HCT116 (cell line): ENCODE measurements around the gene ERVH48-1. TPM values are rescaled to one million over a fixed set of nuclear protein-coding genes. Genes with fewer than 3 reads are reported as not detected.

Experiments used
- ATAC-seq: fragments of 200-7000 bp; cut with Tn5 transposase; 2 replicates; pipeline ENCODE4 v1.9.1; 2020; ENCODE audit warnings: mild to moderate bottlenecking, moderate library complexity
- BruUV-seq: library from RNA; stranded (reverse); fragments of 400-500 nt; replicated peaks from 2 replicates; lab custom pipeline; 2021; lab: Mats Ljungman, UMichigan
- CTCF ChIA-PET: fragments of 300-600 bp; sonication (Branson Sonifier 250); formaldehyde crosslinking; loops from one replicate; lab custom pipeline; 2021; ENCODE audit warnings: antibody characterized with exemption; lab: Charles Lee
- POLR2A ChIA-PET: fragments of 300-600, 350-600 bp; sonication (Branson Sonifier 250); formaldehyde crosslinking; loops from one replicate; lab custom pipeline; 2021; ENCODE audit warnings: antibody characterized with exemption; lab: Charles Lee
- RAD21 ChIA-PET, 2 experiments: fragments of 300-600 bp; sonication (Branson Sonifier 250); formaldehyde crosslinking; loops; one replicate each; lab custom pipeline; 2023; ENCODE audit warnings: low total read pairs in 2 of 2; ENCODE audit not compliant: uncharacterized antibody in 2 of 2, unreplicated experiment in 2 of 2, low non-redundant PET in 1 of 2; lab: Charles Lee
- DNase-seq: peaks from one replicate; pipeline ENCODE4 v3.0.0-alpha.2; 2010; ENCODE audit warnings: low read depth, low spot score
- H2AFZ ChIP-seq: fragments of 200-600 bp; shearing (Covaris generic), sonication (generic); 2 replicates; pipeline ENCODE4 v1.6.1; 2017; ENCODE audit warnings: low read depth, mixed run types, mixed read lengths, antibody characterized with exemption, low read length; ENCODE audit not compliant: poor library complexity, severe bottlenecking
- H3K27ac ChIP-seq: 2 replicates; pipeline ENCODE4 v1.5.1; 2012; ENCODE audit warnings: low read depth, low read length
- H3K27me3 ChIP-seq: fragments of 200-600 bp; sonication (generic); 2 replicates; pipeline ENCODE4 v1.6.1; 2016; ENCODE audit warnings: mixed run types, low read length, mixed read lengths; ENCODE audit not compliant: insufficient read depth
- H3K36me3 ChIP-seq, 2 experiments: fragments of 200-500 bp in 1 of 2; fragments of 200-600 bp in 1 of 2; sonication (Bioruptor generic) in 1 of 2; sonication (generic) in 1 of 2; 2 replicates each; pipeline versions ENCODE4 v1.5.1 to v1.6.1; 2014 to 2016; ENCODE audit warnings: low read length in 2 of 2, inconsistent platforms in 1 of 2, mixed read lengths in 1 of 2, mixed run types in 1 of 2; ENCODE audit not compliant: insufficient read depth in 2 of 2, control insufficient read depth in 1 of 2
- H3K4me1 ChIP-seq, 2 experiments: fragments of 200-600 bp in 1 of 2; sonication (generic) in 1 of 2; 2 replicates each; pipeline versions ENCODE4 v1.5.1 to v1.6.1; 2012 to 2017; ENCODE audit warnings: low read length in 2 of 2, inconsistent platforms in 1 of 2, mild to moderate bottlenecking in 1 of 2, mixed read lengths in 1 of 2, mixed run types in 1 of 2, moderate library complexity in 1 of 2; ENCODE audit not compliant: insufficient read depth in 2 of 2, control insufficient read depth in 1 of 2
- H3K4me2 ChIP-seq: fragments of 200-600 bp; sonication (generic); 2 replicates; pipeline ENCODE4 v1.6.1; 2017; ENCODE audit warnings: mixed run types, low read length, mixed read lengths
- H3K4me3 ChIP-seq, 2 experiments: fragments of 200-600 bp in 1 of 2; sonication (generic) in 1 of 2; replicated peaks in 1 of 2; 2 replicates each; pipeline ENCODE4 v1.5.1; 2011 to 2016; ENCODE audit warnings: low read length in 2 of 2, control low read depth in 1 of 2, low read depth in 1 of 2, mild to moderate bottlenecking in 1 of 2, mixed read lengths in 1 of 2, mixed run types in 1 of 2
- H3K79me2 ChIP-seq: fragments of 200-600 bp; sonication (generic); 2 replicates; pipeline ENCODE4 v1.6.1; 2017; ENCODE audit warnings: mild to moderate bottlenecking, mixed run types, low read length, moderate library complexity, mixed read lengths; ENCODE audit not compliant: insufficient read depth
- H3K9ac ChIP-seq: fragments of 200-600 bp; sonication (generic); 2 replicates; pipeline ENCODE4 v1.6.1; 2016; ENCODE audit warnings: low read length, mixed read lengths
- H3K9me2 ChIP-seq: fragments of 200-600 bp; sonication (generic), shearing (Covaris generic); 2 replicates; pipeline ENCODE4 v1.6.1; 2017; ENCODE audit warnings: mixed run types, mild to moderate bottlenecking, moderate library complexity; ENCODE audit not compliant: insufficient read depth
- H3K9me3 ChIP-seq, 2 experiments: fragments of 200-500 bp in 1 of 2; fragments of 200-600 bp in 1 of 2; sonication (Bioruptor generic) in 1 of 2; sonication (generic) in 1 of 2; 2 replicates each; pipeline ENCODE4 v1.6.1; 2014 to 2017; ENCODE audit warnings: low read length in 2 of 2, mixed read lengths in 2 of 2, inconsistent platforms in 1 of 2, low read depth in 1 of 2, mild to moderate bottlenecking in 1 of 2, mixed run types in 1 of 2, moderate library complexity in 1 of 2; ENCODE audit not compliant: control insufficient read depth in 1 of 2, insufficient read depth in 1 of 2
- H4K20me1 ChIP-seq: fragments of 200-600 bp; sonication (generic), shearing (Covaris generic); 2 replicates; pipeline ENCODE4 v1.6.1; 2017; ENCODE audit warnings: mixed run types, mild to moderate bottlenecking, moderate library complexity; ENCODE audit not compliant: insufficient read depth
- CBX3 ChIP-seq: IDR thresholded peaks from 2 replicates; pipeline ENCODE4 v1.6.1; 2012; ENCODE audit warnings: low read depth
- CEBPB ChIP-seq: IDR thresholded peaks from 2 replicates; pipeline ENCODE4 v1.6.1; 2012; ENCODE audit warnings: low read depth
- CTCF ChIP-seq, 3 experiments: fragments of 200-600 bp in 1 of 3; sonication (generic) in 1 of 3; IDR thresholded peaks in 2 of 3; conservative IDR thresholded peaks in 1 of 3; 2 replicates each; pipeline ENCODE4 v1.5.1; 2012 to 2017; ENCODE audit warnings: low read depth in 2 of 3, low read length in 2 of 3, antibody characterized with exemption in 1 of 3, borderline replicate concordance in 1 of 3, control low read depth in 1 of 3, mild to moderate bottlenecking in 1 of 3, mixed read lengths in 1 of 3, mixed run types in 1 of 3, moderate library complexity in 1 of 3; ENCODE audit not compliant: insufficient read depth in 1 of 3
- EGR1 ChIP-seq: IDR thresholded peaks from 2 replicates; pipeline ENCODE4 v1.6.1; 2012; ENCODE audit warnings: low read depth
- ELF1 ChIP-seq: IDR thresholded peaks from 2 replicates; pipeline ENCODE4 v1.6.1; 2012; ENCODE audit warnings: low read depth, borderline replicate concordance
- EZH2 ChIP-seq: fragments of 200-600 bp; sonication (generic); IDR thresholded peaks from 2 replicates; pipeline ENCODE4 v1.6.1; 2017; ENCODE audit warnings: antibody characterized with exemption, mixed run types
- EZH2phosphoT487 ChIP-seq: fragments of 200-600 bp; IDR thresholded peaks from 2 replicates; pipeline ENCODE4 v1.6.1; 2018; ENCODE audit warnings: antibody characterized with exemption, borderline replicate concordance
- FOSL1 ChIP-seq: IDR thresholded peaks from 2 replicates; pipeline ENCODE4 v1.6.1; 2012; ENCODE audit warnings: low read depth
- JUND ChIP-seq: IDR thresholded peaks from 2 replicates; pipeline ENCODE4 v1.6.1; 2012
- MAX ChIP-seq: IDR thresholded peaks from 2 replicates; pipeline ENCODE4 v1.6.1; 2012
- POLR2A ChIP-seq: IDR thresholded peaks from 2 replicates; pipeline ENCODE4 v1.7.0; 2011; ENCODE audit warnings: borderline replicate concordance; ENCODE audit not compliant: insufficient read depth, insufficient read length; ENCODE audit errors: extremely low read depth
- POLR2AphosphoS5 ChIP-seq: IDR thresholded peaks from 2 replicates; pipeline ENCODE4 v1.6.1; 2011; ENCODE audit warnings: mild to moderate bottlenecking, low read depth, low read length, moderate library complexity
- RAD21 ChIP-seq: IDR thresholded peaks from 2 replicates; pipeline ENCODE4 v1.6.1; 2012; ENCODE audit warnings: low read depth, mild to moderate bottlenecking
- SIN3A ChIP-seq: IDR thresholded peaks from 2 replicates; pipeline ENCODE4 v1.6.1; 2012; ENCODE audit warnings: low read depth
- SP1 ChIP-seq: IDR thresholded peaks from 2 replicates; pipeline ENCODE4 v1.6.1; 2012; ENCODE audit warnings: low read depth
- TCF7L2 ChIP-seq: IDR thresholded peaks from 2 replicates; pipeline ENCODE4 v1.7.0; 2011; ENCODE audit warnings: borderline replicate concordance, inconsistent platforms; ENCODE audit not compliant: insufficient read depth, insufficient read length; ENCODE audit errors: extremely low read depth
- YY1 ChIP-seq: IDR thresholded peaks from 2 replicates; pipeline ENCODE4 v1.6.1; 2011; ENCODE audit warnings: low read length, low read depth, moderate library complexity, mild to moderate bottlenecking; ENCODE audit not compliant: insufficient replicate concordance; ENCODE audit errors: extremely low read depth
- ZBTB33 ChIP-seq: IDR thresholded peaks from 2 replicates; pipeline ENCODE4 v1.6.1; 2011; ENCODE audit warnings: mild to moderate bottlenecking, low read length, moderate library complexity; ENCODE audit not compliant: insufficient replicate concordance; ENCODE audit errors: extremely low read depth
- ZFX ChIP-seq: fragments of 450-650 bp; IDR thresholded peaks from 2 replicates; pipeline ENCODE4 v1.6.1; 2017
- ZNF274 ChIP-seq: fragments of 200-500 bp; sonication (Bioruptor generic); IDR thresholded peaks from 2 replicates; pipeline ENCODE4 v1.6.1; 2014; ENCODE audit warnings: mild to moderate bottlenecking, low read depth, low read length, inconsistent platforms
- intact Hi-C: fragments of 100-400 bp; cut with micrococcal nuclease; formaldehyde crosslinking; loops from 2 replicates; pipeline ENCODE4 v1.10.0; 2022
- total RNA-seq: library from RNA; stranded (reverse); gene quantifications from one replicate; pipeline ENCODE4 v1.2.1, GENCODE V29; 2021; ENCODE audit not compliant: unreplicated experiment

The ERVH48-1 gene
- total RNA-seq, 1 experiment from 2014 or later: not detected

- H4K20me1 ChIP-seq: no peaks in the 10 kb centered on the region
- no peaks in the 10 kb centered on the region for H3K9me3 ChIP-seq
- RAD21 ChIA-PET: no interaction called here
- peak within 1 kb of the TSS; percentile 89 for H3K27ac ChIP-seq
- POLR2A ChIA-PET: interaction anchor here (0.5 to 1.7 kb wide), 4 partner anchors 14 to 81 kb away, joined by 3 to 4 read pairs (median 3); partner anchors contain the start of gene PKNOX1
- CTCF ChIA-PET: interaction anchor here (2.1 kb wide), 1 partner anchor 300 kb away, joined by 5 read pairs; no protein-coding TSS in a partner anchor
- peak within 1 kb of the TSS; percentile 24 for H2AFZ ChIP-seq
- H3K27me3 ChIP-seq: no peaks in the 10 kb centered on the region
- H3K79me2 ChIP-seq: peaks cover 35% of the 10 kb centered on the region
- peak within 1 kb of the TSS; percentile 80 to 98 for H3K4me3 ChIP-seq
- DNase-seq: peak; percentile 93
- no peaks in the 10 kb centered on the region for H3K9me2 ChIP-seq
- TF ChIP-seq POLR2AphosphoS5 (peak; percentile 90), CEBPB (no peak), ZBTB33 (no peak), ELF1 (no peak), CBX3 (no peak), YY1 (peak; percentile 65), JUND (no peak), SIN3A (peak; percentile 88), RAD21 (no peak), EGR1 (peak; percentile 88), EZH2phosphoT487 (no peak), ZNF274 (no peak), EZH2 (no peak), SP1 (peak; percentile 49; the same call in 1 of the 2 replicates), MAX (peak; percentile 63), ZFX (peak; percentile 96), TCF7L2 (peak; percentile 7), CTCF (IDR thresholded peaks at IDR 0.05 in 2 of 3, conservative IDR thresholded peaks at IDR 0.05 in 1 of 3; ENCODE audit: borderline replicate concordance in 1 of 3, insufficient read depth in 1 of 3, low read depth in 2 of 3, low read length in 2 of 3) (no peak), FOSL1 (no peak), POLR2A (peak; percentile 81)
- intact Hi-C loops: no loop called here
- H3K36me3 ChIP-seq: peaks cover 6 to 15% of the 10 kb centered on the region in 2 experiments; a peak in 3 of 4 replicates
- H3K4me1 ChIP-seq: peaks cover 6 to 7% of the 10 kb centered on the region in 2 experiments
- H3K9ac ChIP-seq: peak within 1 kb of the TSS; percentile 90
- H3K4me2 ChIP-seq: peak within 1 kb of the TSS; percentile 98
- BruUV-seq: no TSS peak
- ATAC-seq: peak; percentile 97
These were observed 32.3 kb downstream of the ERVH48-1 start, which contains the start of gene NDUFV3 for GRCh38 chr21:42892931-42893755. Gene NDUFV3, plus strand, starts transcription at chr21:42893309. Its CDS starts 25 bp downstream, at chr21:42893334.
